Upper lobe of left lung (tissue), 4 donors: ENCODE measurements around the gene CYP19A1.

ENCODE experiments used
- EP300 ChIP-seq, 4 donors: sonication (generic); formaldehyde crosslinking; IDR thresholded peaks; one replicate each; pipeline ENCODE4 v1.5.1; 2017; ENCODE audit warnings: antibody characterized with exemption in 4 of 4, control low read depth in 2 of 4
- POLR2A ChIP-seq, 4 donors: fragments of 450-650 bp; IDR thresholded peaks; one replicate each; pipeline ENCODE4 v1.5.1; 2016 to 2017; ENCODE audit warnings: antibody characterized with exemption in 4 of 4, mild to moderate bottlenecking in 2 of 4
- TF ChIP-seq, protein P1 (sequence below), 6 experiments: fragments of 450-650 bp in 4 of 6; fragments of 200-600 bp in 2 of 6; sonication (generic) in 2 of 6; IDR thresholded peaks; one replicate each; pipeline ENCODE4 v1.5.1; 2016 to 2019; ENCODE audit warnings: antibody characterized with exemption in 6 of 6

DNA sequence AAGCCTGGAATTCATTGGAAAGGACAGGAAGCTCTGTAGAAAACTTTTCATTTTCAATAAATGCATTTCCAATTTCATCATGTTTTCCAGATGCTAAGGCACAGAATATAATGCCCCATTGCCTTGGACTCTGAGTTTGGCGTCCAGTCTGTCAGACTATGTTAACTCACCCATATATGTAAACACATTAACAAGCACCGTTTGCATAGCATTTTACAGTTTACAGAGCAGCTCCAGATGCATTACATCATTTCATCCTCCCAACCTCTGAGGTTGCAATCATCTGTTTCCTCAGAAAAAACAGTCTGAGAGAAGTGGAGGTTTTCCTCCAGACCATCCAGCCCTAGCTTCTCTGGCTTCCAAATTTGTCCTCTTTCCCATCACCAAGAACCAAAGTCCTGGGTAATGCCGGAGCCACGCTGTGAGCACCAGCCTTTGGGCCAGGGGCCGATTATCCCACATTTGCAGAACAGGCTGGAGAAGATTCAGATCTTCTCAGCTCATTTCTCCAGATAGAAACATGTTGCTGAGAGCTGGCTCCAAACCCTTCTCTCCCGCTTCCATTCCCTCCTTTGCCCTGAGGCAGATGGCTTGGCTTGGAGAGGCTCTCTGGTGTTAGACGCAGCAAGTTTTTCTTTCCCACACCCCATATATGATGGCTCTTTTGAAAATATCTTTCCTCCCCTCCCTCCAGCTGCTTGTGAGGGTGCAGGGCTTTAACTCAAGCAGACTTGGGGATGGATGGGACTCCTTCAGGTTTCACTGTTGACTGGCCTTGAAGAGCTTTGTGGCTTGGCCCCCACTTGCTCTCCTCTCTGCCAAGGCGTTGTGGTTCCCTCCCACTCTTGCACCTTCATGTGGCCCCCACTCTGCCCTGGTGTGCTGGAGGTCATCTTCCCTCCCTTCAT is 26.0 kb downstream of the CYP19A1 start:
- TF ChIP-seq, protein P1, sequence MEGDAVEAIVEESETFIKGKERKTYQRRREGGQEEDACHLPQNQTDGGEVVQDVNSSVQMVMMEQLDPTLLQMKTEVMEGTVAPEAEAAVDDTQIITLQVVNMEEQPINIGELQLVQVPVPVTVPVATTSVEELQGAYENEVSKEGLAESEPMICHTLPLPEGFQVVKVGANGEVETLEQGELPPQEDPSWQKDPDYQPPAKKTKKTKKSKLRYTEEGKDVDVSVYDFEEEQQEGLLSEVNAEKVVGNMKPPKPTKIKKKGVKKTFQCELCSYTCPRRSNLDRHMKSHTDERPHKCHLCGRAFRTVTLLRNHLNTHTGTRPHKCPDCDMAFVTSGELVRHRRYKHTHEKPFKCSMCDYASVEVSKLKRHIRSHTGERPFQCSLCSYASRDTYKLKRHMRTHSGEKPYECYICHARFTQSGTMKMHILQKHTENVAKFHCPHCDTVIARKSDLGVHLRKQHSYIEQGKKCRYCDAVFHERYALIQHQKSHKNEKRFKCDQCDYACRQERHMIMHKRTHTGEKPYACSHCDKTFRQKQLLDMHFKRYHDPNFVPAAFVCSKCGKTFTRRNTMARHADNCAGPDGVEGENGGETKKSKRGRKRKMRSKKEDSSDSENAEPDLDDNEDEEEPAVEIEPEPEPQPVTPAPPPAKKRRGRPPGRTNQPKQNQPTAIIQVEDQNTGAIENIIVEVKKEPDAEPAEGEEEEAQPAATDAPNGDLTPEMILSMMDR (IDR thresholded peaks at IDR 0.05) = no peak
- TF ChIP-seq POLR2A (IDR thresholded peaks at IDR 0.05) (no peak), EP300 (IDR thresholded peaks at IDR 0.05) (no peak)
